ENCODE measurements around the gene FBXL17.

Gene FBXL17

DNA sequence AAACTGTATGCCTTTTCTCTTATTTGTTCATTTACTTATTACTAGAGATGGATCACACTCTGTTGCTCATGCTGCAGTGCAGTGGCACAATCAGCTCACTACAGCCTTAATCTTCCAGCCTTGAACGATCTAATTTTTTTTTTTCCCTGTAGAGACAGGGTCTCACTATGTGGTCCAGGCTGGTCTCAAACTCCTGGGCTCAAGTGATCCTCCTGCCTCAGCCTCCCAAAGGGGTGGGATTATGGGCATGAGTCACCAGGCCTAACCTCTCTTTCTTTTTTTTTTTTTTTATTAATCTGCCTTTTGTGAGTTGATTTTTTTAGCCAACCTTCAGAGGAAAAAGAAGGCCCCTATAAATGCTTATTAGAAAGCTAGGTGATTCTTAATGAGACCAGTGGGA lies 303.0 kb downstream of the FBXL17 start:
- H3K79me2 ChIP-seq (ENCODE audit: low read length) = no peaks in the 10 kb centered on the region
- H3K4me1 ChIP-seq (ENCODE audit: low read length) = peaks cover 6% of the 10 kb centered on the region
- H4K20me1 ChIP-seq (ENCODE audit: insufficient read depth, low read length) = no peaks in the 10 kb centered on the region
- no peaks in the 10 kb centered on the region for H3K9me3 ChIP-seq (ENCODE audit: insufficient read depth, low read length)
- no peak for TF ChIP-seq EZH2phosphoT487 (IDR thresholded peaks at IDR 0.05; ENCODE audit: low read depth)
- TF ChIP-seq CTCF (IDR thresholded peaks at IDR 0.05; ENCODE audit: low read depth, low read length) = no peak
- no peaks in the 10 kb centered on the region for H3K27me3 ChIP-seq (ENCODE audit: low read depth, low read length)
- no peak overlapping the region for H2AFZ ChIP-seq (ENCODE audit: low read depth, low read length)
- H3K9ac ChIP-seq (ENCODE audit: low read length) = no peak overlapping the region
- H3K36me3 ChIP-seq (replicated peaks; ENCODE audit: low read depth, low read length) = no peaks in the 10 kb centered on the region
- H3K4me3 ChIP-seq (ENCODE audit: low read length) = no peak overlapping the region
- H3K4me2 ChIP-seq (ENCODE audit: low read length) = no peak overlapping the region
- no peak overlapping the region for H3K27ac ChIP-seq (ENCODE audit: low read length)

GRCh38 chr5:108078345-108078744 lies 303.6 kb downstream of the FBXL17 start:
- H4K20me1 ChIP-seq (ENCODE audit: insufficient read depth, low read length) = no peaks in the 10 kb centered on the region
- H3K27ac ChIP-seq (ENCODE audit: low read length) = no peak overlapping the region
- no peaks in the 10 kb centered on the region for H3K79me2 ChIP-seq (ENCODE audit: low read length)
- no peaks in the 10 kb centered on the region for H3K9me3 ChIP-seq (ENCODE audit: insufficient read depth, low read length)
- H3K27me3 ChIP-seq (ENCODE audit: low read depth, low read length) = no peaks in the 10 kb centered on the region
- H3K9ac ChIP-seq (ENCODE audit: low read length) = no peak overlapping the region
- no peak overlapping the region for H3K4me2 ChIP-seq (ENCODE audit: low read length)
- H3K4me1 ChIP-seq (ENCODE audit: low read length) = peaks cover 6% of the 10 kb centered on the region
- no peak overlapping the region for H3K4me3 ChIP-seq (ENCODE audit: low read length)
- no peak overlapping the region for H2AFZ ChIP-seq (ENCODE audit: low read depth, low read length)
- TF ChIP-seq CTCF (IDR thresholded peaks at IDR 0.05; ENCODE audit: low read depth, low read length) (no peak), EZH2phosphoT487 (IDR thresholded peaks at IDR 0.05; ENCODE audit: low read depth) (no peak)
- H3K36me3 ChIP-seq (replicated peaks; ENCODE audit: low read depth, low read length) = no peaks in the 10 kb centered on the region

GRCh38 chr5:108074626-108075025 lies 307.3 kb downstream of the FBXL17 start:
- Histone ChIP-seq H4K20me1 (ENCODE audit: insufficient read depth, low read length) (no peaks in the 10 kb centered on the region), H3K9me3 (ENCODE audit: insufficient read depth, low read length) (no peaks in the 10 kb centered on the region), H3K4me2 (ENCODE audit: low read length) (no peak overlapping the region), H3K79me2 (ENCODE audit: low read length) (no peaks in the 10 kb centered on the region), H3K4me3 (ENCODE audit: low read length) (no peak overlapping the region), H3K4me1 (ENCODE audit: low read length) (peaks cover 6% of the 10 kb centered on the region), H3K36me3 (replicated peaks; ENCODE audit: low read depth, low read length) (no peaks in the 10 kb centered on the region), H3K27ac (ENCODE audit: low read length) (no peak overlapping the region), H3K27me3 (ENCODE audit: low read depth, low read length) (no peaks in the 10 kb centered on the region), H3K9ac (ENCODE audit: low read length) (no peak overlapping the region), H2AFZ (ENCODE audit: low read depth, low read length) (no peak overlapping the region)
- TF ChIP-seq CTCF (IDR thresholded peaks at IDR 0.05; ENCODE audit: low read depth, low read length) = no peak
- TF ChIP-seq EZH2phosphoT487 (IDR thresholded peaks at IDR 0.05; ENCODE audit: low read depth) = no peak

DNA sequence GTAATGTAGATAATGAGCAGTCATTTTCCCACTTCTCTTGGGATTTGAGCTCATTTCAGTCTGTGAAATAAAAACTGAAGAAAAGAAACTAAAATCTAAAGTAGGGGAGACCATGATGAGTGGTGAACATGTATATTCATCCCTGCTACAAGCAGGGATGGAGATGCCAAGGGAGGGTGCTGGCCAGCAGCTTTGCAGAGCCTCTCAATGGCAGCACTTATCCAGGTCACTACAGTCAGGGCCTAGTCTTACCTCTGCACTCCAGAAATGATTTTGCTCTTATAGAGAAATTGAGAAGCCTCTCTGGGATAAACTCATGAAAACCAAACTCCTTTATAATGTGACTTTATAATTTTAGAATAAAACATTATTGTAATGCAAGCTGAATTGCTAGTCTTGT lies 317.6 kb downstream of the FBXL17 start:
- H3K27ac ChIP-seq (ENCODE audit: low read length) = no peak overlapping the region
- H3K4me3 ChIP-seq (ENCODE audit: low read length) = no peak overlapping the region
- H3K27me3 ChIP-seq (ENCODE audit: low read depth, low read length) = no peaks in the 10 kb centered on the region
- TF ChIP-seq CTCF (IDR thresholded peaks at IDR 0.05; ENCODE audit: low read depth, low read length) = no peak
- TF ChIP-seq EZH2phosphoT487 (IDR thresholded peaks at IDR 0.05; ENCODE audit: low read depth) = no peak
- no peaks in the 10 kb centered on the region for H3K79me2 ChIP-seq (ENCODE audit: low read length)
- no peak overlapping the region for H2AFZ ChIP-seq (ENCODE audit: low read depth, low read length)
- H3K9ac ChIP-seq (ENCODE audit: low read length) = no peak overlapping the region
- H3K9me3 ChIP-seq (ENCODE audit: insufficient read depth, low read length) = no peaks in the 10 kb centered on the region
- no peak overlapping the region for H3K4me2 ChIP-seq (ENCODE audit: low read length)
- H4K20me1 ChIP-seq (ENCODE audit: insufficient read depth, low read length) = no peaks in the 10 kb centered on the region
- H3K4me1 ChIP-seq (ENCODE audit: low read length) = no peaks in the 10 kb centered on the region
- no peaks in the 10 kb centered on the region for H3K36me3 ChIP-seq (replicated peaks; ENCODE audit: low read depth, low read length)

Data from OCI-LY3 (cell line).